Left renal cortex interstitium (tissue), 4 donors: ENCODE measurements around the gene KANSL1. TPM values are rescaled to one million over a fixed set of nuclear protein-coding genes. Genes with fewer than 3 reads are reported as not detected.
"Not testable (repeated sequence)": the region's sequence is repeated elsewhere in the genome, so short reads cannot be mapped to it uniquely, and the experiment has no call there.

Experiments
- DNase-seq, 4 donors: peaks; one replicate each; pipeline ENCODE4 v3.0.0-alpha.2; 2013; ENCODE audit warnings: low read depth in 4 of 4, low spot score in 2 of 4, missing footprints in 1 of 4
- polyA plus RNA-seq, 4 donors: library from polyadenylated mRNA; unstranded; fragments of 120-200 nt; gene quantifications; one replicate each; pipeline ENCODE4 v1.2.1, GENCODE V29; 2013; ENCODE audit not compliant: insufficient read length in 4 of 4

KANSL1 gene
- polyA plus RNA-seq, 4 donors, result 50.6 to 111 (median 63.5) TPM

DNA sequence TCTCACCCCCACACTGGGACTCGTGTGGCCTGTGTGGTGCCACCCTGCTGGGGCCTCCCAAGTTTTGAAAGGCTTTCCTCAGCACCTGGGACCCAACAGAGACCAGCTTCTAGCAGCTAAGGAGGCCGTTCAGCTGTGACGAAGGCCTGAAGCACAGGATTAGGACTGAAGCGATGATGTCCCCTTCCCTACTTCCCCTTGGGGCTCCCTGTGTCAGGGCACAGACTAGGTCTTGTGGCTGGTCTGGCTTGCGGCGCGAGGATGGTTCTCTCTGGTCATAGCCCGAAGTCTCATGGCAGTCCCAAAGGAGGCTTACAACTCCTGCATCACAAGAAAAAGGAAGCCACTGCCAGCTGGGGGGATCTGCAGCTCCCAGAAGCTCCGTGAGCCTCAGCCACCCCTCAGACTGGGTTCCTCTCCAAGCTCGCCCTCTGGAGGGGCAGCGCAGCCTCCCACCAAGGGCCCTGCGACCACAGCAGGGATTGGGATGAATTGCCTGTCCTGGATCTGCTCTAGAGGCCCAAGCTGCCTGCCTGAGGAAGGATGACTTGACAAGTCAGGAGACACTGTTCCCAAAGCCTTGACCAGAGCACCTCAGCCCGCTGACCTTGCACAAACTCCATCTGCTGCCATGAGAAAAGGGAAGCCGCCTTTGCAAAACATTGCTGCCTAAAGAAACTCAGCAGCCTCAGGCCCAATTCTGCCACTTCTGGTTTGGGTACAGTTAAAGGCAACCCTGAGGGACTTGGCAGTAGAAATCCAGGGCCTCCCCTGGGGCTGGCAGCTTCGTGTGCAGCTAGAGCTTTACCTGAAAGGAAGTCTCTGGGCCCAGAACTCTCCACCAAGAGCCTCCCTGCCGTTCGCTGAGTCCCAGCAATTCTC, 166.8 kb downstream of the KANSL1 start:
- no peak for DNase-seq

DNA sequence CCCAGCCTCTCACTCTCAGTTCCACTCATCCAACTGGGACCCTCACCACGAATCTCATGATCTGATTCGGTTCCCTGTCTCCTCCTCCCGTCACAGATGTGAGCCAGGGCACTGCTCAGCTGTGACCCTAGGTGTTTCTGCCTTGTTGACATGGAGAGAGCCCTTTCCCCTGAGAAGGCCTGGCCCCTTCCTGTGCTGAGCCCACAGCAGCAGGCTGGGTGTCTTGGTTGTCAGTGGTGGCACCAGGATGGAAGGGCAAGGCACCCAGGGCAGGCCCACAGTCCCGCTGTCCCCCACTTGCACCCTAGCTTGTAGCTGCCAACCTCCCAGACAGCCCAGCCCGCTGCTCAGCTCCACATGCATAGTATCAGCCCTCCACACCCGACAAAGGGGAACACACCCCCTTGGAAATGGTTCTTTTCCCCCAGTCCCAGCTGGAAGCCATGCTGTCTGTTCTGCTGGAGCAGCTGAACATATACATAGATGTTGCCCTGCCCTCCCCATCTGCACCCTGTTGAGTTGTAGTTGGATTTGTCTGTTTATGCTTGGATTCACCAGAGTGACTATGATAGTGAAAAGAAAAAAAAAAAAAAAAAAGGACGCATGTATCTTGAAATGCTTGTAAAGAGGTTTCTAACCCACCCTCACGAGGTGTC, 167.6 kb downstream of the KANSL1 start:
- DNase-seq, result no peak

DNA sequence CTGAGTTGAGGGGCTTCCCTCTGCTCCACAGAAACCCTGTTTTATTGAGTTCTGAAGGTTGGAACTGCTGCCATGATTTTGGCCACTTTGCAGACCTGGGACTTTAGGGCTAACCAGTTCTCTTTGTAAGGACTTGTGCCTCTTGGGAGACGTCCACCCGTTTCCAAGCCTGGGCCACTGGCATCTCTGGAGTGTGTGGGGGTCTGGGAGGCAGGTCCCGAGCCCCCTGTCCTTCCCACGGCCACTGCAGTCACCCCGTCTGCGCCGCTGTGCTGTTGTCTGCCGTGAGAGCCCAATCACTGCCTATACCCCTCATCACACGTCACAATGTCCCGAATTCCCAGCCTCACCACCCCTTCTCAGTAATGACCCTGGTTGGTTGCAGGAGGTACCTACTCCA, 168.2 kb downstream of the KANSL1 start:
- DNase-seq, result no peak

DNA sequence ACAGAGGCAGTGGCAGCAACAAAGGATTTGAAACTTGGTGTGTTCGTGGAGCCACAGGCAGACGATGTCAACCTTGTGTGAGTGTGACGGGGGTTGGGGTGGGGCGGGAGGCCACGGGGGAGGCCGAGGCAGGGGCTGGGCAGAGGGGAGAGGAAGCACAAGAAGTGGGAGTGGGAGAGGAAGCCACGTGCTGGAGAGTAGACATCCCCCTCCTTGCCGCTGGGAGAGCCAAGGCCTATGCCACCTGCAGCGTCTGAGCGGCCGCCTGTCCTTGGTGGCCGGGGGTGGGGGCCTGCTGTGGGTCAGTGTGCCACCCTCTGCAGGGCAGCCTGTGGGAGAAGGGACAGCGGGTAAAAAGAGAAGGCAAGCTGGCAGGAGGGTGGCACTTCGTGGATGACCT, 168.6 kb downstream of the KANSL1 start:
- no peak for DNase-seq

DNA sequence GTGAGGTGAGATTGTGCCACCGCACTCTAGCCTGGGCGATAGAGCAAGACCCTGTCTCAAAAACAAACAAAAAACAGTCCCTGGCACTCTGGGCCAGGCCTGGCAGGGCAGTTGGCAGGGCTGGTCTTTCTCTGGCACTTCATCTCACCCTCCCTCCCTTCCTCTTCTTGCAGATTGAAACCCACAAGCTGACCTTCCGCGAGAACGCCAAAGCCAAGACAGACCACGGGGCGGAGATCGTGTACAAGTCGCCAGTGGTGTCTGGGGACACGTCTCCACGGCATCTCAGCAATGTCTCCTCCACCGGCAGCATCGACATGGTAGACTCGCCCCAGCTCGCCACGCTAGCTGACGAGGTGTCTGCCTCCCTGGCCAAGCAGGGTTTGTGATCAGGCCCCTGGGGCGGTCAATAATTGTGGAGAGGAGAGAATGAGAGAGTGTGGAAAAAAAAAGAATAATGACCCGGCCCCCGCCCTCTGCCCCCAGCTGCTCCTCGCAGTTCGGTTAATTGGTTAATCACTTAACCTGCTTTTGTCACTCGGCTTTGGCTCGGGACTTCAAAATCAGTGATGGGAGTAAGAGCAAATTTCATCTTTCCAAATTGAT, 169.3 kb downstream of the KANSL1 start:
- DNase-seq, result no peak

DNA sequence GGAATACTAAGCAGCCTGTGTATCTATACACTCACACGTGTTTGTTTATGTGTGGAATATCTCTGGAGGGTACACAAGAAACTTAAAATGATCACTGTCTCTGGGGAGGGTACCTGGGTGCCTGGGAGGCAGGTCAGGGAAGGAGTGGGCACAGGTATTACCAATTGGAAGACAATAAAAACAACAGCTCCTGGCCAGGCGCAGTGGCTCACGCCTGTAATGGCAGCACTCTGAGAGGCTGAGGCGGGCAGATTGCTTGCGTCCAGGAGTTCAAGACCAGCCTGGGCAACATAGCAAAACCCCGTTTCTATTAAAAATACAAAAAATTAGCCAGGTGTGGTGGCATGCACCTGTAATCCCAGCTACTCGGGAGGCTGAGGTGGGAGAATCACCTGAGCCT, 169.9 kb downstream of the KANSL1 start:
- not testable (repeated sequence) for DNase-seq

DNA sequence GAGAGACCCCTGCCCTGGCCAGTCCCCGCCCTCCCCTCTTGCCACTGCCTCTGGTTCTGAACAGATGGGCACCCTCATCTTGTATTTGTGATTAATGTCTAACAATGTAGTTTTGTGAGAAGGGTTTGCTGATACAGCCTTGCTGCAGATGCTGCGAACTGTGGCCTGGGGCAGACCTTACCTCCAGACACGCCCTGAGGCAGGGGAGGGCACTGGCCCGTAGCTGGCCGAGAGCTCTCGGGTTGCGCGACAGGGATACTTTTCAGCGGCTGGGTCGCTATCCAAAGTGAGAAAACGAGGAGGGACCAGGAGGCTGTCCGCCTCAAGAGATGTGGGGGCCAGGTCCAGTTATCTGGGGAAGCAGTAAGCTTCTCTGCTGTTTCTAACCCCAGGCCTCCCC, 172.2 kb downstream of the KANSL1 start:
- no peak for DNase-seq

DNA sequence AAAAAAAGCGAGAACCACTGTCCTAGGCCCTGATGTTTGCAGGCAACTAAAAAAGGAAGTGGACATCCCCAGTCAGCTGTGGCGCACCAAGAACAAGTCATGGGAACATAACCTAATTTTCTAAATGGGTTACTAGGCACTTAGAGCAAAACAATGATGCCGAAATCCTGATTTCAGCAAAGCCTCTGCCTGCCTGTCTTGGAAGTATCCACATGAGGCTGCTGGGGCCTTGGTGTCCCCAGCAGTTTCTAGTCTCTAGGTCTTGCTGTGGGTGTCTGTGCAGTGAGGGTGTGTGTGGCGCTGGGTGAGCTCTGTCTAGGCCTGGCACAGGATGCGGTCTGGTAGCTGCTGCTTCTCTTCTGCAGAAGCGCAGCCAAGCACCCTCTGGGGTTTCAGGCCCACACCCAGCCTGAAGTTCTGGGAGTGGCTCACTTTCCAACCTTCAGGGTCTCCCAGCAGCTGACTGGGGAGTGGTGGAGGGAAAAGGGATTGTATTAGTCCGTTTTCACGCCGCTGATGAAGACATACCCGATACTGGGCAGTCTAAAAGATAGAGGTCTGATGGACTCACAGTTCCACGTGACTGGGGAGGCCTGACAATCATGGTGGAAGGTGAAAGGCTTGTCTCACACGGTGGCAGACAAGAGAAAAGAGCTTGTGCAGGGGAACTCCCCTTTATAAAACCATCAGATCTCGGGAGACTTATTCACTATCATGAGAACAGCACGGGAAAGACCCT, 173.0 kb downstream of the KANSL1 start:
- DNase-seq, result no peak

DNA sequence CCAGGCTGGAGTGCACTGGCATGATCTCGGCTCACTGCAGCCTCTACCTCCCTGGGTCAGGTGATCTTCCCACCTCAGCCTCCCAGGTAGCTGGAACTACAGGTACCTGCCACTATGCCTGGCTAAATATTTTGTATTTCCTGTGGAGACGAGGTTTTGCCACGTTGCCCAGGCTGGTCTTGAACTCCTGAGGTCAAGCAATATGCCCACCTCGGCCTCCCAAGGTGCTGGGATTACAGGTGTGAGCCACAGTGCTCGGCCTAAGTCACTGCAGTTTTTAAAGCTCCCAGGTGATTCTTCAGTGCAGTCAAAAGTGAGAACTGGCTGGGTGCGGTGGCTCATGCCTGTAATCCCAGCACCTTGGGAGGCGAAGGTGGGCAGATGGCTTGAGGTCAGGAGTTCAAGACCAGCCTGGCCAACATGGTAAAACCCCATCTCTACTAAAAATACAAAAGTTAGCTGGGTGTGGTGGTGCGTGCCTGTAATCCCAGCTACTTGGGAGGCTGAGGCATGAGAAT, 173.8 kb downstream of the KANSL1 start:
- not testable (repeated sequence) for DNase-seq

DNA sequence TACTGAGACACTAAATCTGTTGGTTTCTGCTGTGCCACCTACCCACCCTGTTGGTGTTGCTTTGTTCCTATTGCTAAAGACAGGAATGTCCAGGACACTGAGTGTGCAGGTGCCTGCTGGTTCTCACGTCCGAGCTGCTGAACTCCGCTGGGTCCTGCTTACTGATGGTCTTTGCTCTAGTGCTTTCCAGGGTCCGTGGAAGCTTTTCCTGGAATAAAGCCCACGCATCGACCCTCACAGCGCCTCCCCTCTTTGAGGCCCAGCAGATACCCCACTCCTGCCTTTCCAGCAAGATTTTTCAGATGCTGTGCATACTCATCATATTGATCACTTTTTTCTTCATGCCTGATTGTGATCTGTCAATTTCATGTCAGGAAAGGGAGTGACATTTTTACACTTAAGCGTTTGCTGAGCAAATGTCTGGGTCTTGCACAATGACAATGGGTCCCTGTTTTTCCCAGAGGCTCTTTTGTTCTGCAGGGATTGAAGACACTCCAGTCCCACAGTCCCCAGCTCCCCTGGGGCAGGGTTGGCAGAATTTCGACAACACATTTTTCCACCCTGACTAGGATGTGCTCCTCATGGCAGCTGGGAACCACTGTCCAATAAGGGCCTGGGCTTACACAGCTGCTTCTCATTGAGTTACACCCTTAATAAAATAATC, 179.6 kb downstream of the KANSL1 start:
- DNase-seq, result no peak

DNA sequence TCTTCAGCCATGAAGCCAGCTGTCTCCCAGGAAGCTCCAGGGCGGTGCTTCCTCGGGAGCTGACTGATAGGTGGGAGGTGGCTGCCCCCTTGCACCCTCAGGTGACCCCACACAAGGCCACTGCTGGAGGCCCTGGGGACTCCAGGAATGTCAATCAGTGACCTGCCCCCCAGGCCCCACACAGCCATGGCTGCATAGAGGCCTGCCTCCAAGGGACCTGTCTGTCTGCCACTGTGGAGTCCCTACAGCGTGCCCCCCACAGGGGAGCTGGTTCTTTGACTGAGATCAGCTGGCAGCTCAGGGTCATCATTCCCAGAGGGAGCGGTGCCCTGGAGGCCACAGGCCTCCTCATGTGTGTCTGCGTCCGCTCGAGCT, 180.1 kb downstream of the KANSL1 start:
- no peak for DNase-seq

DNA sequence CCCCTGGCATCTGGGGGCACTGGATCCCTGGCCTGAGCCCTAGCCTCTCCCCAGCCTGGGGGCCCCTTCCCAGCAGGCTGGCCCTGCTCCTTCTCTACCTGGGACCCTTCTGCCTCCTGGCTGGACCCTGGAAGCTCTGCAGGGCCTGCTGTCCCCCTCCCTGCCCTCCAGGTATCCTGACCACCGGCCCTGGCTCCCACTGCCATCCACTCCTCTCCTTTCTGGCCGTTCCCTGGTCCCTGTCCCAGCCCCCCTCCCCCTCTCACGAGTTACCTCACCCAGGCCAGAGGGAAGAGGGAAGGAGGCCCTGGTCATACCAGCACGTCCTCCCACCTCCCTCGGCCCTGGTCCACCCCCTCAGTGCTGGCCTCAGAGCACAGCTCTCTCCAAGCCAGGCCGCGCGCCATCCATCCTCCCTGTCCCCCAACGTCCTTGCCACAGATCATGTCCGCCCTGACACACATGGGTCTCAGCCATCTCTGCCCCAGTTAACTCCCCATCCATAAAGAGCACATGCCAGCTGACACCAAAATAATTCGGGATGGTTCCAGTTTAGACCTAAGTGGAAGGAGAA, 180.6 kb downstream of the KANSL1 start:
- no peak for DNase-seq

DNA sequence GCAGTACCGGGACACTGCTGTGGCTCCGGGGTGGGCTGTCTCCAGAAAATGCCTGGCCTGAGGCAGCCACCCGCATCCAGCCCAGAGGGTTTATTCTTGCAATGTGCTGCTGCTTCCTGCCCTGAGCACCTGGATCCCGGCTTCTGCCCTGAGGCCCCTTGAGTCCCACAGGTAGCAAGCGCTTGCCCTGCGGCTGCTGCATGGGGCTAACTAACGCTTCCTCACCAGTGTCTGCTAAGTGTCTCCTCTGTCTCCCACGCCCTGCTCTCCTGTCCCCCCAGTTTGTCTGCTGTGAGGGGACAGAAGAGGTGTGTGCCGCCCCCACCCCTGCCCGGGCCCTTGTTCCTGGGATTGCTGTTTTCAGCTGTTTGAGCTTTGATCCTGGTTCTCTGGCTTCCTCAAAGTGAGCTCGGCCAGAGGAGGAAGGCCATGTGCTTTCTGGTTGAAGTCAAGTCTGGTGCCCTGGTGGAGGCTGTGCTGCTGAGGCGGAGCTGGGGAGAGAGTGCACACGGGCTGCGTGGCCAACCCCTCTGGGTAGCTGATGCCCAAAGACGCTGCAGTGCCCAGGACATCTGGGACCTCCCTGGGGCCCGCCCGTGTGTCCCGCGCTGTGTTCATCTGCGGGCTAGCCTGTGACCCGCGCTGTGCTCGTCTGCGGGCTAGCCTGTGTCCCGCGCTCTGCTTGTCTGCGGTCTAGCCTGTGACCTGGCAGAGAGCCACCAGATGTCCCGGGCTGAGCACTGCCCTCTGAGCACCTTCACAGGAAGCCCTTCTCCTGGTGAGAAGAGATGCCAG, 181.3 kb downstream of the KANSL1 start:
- DNase-seq, result no peak

DNA sequence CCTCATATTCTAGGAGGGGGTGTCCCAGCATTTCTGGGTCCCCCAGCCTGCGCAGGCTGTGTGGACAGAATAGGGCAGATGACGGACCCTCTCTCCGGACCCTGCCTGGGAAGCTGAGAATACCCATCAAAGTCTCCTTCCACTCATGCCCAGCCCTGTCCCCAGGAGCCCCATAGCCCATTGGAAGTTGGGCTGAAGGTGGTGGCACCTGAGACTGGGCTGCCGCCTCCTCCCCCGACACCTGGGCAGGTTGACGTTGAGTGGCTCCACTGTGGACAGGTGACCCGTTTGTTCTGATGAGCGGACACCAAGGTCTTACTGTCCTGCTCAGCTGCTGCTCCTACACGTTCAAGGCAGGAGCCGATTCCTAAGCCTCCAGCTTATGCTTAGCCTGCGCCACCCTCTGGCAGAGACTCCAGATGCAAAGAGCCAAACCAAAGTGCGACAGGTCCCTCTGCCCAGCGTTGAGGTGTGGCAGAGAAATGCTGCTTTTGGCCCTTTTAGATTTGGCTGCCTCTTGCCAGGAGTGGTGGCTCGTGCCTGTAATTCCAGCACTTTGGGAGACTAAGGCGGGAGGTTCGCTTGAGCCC, 182.5 kb downstream of the KANSL1 start:
- no peak for DNase-seq

DNA sequence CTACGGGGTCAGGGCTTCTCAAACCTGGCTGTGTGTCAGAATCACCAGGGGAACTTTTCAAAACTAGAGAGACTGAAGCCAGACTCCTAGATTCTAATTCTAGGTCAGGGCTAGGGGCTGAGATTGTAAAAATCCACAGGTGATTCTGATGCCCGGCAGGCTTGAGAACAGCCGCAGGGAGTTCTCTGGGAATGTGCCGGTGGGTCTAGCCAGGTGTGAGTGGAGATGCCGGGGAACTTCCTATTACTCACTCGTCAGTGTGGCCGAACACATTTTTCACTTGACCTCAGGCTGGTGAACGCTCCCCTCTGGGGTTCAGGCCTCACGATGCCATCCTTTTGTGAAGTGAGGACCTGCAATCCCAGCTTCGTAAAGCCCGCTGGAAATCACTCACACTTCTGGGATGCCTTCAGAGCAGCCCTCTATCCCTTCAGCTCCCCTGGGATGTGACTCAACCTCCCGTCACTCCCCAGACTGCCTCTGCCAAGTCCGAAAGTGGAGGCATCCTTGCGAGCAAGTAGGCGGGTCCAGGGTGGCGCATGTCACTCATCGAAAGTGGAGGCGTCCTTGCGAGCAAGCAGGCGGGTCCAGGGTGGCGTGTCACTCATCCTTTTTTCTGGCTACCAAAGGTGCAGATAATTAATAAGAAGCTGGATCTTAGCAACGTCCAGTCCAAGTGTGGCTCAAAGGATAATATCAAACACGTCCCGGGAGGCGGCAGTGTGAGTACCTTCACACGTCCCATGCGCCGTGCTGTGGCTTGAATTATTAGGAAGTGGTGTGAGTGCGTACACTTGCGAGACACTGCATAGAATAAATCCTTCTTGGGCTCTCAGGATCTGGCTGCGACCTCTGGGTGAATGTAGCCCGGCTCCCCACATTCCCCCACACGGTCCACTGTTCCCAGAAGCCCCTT, 183.3 kb downstream of the KANSL1 start:
- no peak for DNase-seq

DNA sequence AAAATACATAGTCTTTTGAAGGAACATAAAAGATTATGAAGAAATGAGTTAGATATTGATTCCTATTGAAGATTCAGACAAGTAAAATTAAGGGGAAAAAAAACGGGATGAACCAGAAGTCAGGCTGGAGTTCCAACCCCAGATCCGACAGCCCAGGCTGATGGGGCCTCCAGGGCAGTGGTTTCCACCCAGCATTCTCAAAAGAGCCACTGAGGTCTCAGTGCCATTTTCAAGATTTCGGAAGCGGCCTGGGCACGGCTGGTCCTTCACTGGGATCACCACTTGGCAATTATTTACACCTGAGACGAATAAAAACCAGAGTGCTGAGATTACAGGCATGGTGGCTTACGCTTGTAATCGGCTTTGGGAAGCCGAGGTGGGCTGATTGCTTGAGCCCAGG, 184.6 kb downstream of the KANSL1 start:
- no peak for DNase-seq

DNA sequence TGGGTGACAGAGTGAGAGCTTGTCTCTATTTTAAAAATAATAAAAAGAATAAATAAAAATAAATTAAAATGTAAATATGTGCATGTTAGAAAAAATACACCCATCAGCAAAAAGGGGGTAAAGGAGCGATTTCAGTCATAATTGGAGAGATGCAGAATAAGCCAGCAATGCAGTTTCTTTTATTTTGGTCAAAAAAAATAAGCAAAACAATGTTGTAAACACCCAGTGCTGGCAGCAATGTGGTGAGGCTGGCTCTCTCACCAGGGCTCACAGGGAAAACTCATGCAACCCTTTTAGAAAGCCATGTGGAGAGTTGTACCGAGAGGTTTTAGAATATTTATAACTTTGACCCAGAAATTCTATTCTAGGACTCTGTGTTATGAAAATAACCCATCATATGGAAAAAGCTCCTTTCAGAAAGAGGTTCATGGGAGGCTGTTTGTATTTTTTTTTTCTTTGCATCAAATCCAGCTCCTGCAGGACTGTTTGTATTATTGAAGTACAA, 185.7 kb downstream of the KANSL1 start:
- DNase-seq, result no peak

DNA sequence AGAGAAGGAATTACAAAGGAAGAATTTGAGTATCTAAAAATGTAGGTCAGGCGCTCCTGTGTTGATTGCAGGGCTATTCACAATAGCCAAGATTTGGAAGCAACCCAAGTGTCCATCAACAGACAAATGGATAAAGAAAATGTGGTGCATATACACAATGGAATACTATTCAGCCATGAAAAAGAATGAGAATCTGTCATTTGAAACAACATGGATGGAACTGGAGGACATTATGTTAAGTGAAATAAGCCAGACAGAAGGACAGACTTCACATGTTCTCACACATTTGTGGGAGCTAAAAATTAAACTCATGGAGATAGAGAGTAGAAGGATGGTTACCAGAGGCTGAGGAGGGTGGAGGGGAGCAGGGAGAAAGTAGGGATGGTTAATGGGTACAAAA, 187.1 kb downstream of the KANSL1 start:
- DNase-seq, result not testable (repeated sequence)
